Activated T-helper 9 cell treated with anti-CD3 and anti-CD28 coated beads, Interleukin-2, amount 50 U/mL, for 16 hours (primary cell): Measurements from ENCODE around the gene RPS3.
"Not testable (repeated sequence)": the region's sequence is repeated elsewhere in the genome, so short reads cannot be mapped to it uniquely, and the experiment has no call there.

ENCODE experiments used
- DNase-seq: peaks from one replicate; pipeline ENCODE4 v3.0.0-alpha.2; 2020; ENCODE audit warnings: low read depth

Gene RPS3

DNA sequence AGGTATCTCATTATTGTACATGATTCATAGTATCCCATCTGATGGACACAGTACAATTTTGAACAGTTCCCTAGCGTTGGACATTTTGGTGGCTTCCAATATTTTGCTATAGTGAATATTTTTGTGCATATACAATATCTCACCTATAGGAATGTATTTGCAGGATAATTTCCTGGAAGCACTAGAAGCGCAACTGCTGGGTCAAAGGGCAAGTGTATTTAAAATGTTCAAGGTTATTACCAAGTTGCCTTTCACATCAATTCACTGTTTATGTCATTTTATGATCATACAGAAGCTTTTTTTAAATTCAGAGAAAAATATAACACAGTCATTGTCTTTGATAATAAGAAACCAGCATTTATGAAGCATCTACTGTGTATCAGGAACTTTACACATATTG, 19.1 kb upstream of the RPS3 start:
- DNase-seq, result no peak

DNA sequence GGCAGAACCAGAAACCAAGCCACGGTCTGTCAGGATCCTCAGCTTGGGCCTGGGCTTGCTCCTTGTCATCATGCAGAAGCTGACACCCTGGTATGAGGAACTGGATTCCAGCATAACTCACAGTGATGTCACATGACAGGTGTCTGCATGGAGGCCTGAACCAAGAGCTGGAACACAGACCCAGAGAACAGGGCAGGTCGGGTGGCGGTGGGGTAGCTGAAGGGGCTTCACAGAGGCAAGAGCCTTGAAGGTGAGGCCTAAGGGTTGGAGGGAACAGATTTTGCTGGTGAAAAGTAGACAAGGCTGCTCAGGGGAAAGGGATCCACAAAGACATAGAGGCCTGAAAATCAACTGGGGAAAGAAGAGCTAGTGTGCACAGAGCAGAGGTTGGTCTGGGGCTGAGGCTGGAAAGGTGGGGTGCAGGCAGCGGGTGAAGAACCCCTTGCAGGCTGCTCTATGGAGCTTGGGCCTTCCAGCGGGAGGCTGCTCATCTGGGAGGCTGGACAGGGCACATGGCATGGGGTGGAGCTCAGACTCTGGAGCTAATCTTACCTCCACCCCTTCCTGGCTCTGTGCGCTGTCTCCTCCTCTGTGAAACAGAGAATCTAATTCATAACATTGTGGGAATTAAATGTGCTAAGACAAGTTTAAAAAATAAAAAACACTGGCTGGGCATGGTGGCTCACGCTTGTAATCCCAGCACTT, 18.4 kb upstream of the RPS3 start:
- no peak for DNase-seq

DNA sequence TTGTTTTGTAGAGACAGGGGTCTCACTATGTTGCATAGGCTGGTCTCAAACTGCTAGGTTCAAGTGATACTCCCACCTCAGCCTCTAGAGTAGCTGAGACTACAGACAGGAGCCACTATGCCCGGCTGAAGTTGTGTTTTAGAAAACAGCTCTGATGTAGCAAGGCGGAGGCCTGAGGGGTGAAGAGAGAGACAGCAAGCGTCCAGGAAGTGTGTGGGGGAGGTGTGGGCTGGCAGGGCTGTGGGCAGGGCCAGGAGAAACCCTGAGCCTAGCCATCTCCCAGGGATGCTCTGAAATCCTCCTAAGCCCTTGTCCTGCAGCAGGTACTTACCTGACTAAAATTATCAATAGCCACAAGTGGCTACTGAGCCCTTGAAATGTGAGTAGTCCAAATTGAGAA, 16.1 kb upstream of the RPS3 start:
- DNase-seq, result no peak

DNA sequence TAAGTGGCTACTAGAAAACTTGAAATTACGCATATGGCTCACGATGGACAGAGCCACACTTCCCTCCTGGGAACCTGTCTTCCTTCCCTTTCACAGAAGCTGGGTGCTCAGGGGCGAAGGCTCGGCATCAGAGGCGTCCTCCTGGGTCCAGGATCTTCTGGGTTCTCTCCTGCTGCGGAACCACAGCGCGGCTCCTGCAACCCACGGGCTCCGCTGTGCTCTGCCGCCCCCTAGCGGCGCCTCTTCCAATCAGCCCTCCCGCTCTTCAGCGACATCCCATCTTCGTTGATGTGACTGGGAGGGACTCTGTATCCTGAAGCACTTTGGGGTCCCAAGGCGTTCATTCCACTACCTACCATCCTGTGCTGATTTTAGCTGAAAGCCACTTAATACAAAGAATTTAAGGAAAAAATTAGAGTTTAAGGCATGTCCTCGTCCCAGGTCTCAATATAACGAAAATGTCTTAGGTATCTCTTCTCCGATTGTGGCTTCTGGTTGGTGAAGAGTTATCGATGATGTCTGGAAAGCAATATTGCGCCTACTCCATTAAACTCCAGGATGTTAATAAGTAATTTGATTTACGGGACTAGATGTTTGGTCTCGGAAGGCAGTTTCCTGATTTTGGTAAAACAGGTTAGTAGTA, 14.8 kb upstream of the RPS3 start:
- peak; percentile 69 for DNase-seq

- no peak for DNase-seq
Measured at GRCh38 chr11:75386942-75387630, 12.2 kb upstream of the RPS3 start.

- no peak for DNase-seq
Measured at GRCh38 chr11:75387736-75388294, 11.5 kb upstream of the RPS3 start.

DNA sequence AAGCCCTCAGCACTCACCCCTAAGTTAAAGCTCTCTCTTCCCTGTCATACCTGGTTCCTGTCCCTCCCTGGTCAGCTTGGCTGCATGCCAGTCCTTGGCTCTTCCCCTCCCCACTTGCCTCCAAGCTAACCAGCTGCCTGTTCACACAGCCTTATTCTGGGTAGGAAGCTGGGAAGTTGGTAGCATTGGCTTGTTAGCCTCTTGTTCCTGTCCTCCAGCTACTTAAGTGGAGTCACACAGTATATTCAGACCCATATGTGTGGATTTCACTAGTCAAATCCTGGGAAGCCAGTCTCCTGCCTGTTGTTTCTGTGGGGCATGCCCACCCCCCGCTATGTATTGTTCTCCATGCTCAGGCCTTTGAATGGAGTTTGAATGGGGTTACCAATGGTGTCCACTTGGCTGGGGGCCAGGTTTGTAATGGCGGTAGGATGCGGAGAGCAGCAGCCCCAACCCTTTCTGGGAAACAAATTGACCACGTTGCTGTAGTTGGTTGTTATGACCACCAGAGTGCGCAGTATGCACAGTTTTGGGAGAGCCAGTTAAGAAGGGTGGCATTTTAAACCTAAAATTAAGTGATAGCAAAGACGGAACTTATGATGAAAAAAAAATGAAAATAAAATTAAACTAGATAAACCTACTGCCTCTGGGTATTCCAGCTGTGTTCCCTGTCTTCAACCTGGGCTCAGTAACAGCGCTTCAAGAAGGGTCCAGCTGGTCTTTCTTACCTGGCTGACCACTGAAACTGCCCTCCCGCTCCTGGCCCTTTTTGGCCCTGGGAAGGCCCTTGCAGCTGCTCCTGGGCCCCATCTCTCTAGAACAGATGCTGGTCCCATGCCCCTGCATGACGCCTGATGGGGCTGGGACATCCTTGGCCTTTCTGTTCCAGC, 10.7 kb upstream of the RPS3 start:
- peak; percentile 42 for DNase-seq

- DNase-seq, result no peak
Measured at GRCh38 chr11:75389276-75389605, 10.1 kb upstream of the RPS3 start.

- no peak for DNase-seq
Measured at GRCh38 chr11:75389925-75390324, 9.4 kb upstream of the RPS3 start.

DNA sequence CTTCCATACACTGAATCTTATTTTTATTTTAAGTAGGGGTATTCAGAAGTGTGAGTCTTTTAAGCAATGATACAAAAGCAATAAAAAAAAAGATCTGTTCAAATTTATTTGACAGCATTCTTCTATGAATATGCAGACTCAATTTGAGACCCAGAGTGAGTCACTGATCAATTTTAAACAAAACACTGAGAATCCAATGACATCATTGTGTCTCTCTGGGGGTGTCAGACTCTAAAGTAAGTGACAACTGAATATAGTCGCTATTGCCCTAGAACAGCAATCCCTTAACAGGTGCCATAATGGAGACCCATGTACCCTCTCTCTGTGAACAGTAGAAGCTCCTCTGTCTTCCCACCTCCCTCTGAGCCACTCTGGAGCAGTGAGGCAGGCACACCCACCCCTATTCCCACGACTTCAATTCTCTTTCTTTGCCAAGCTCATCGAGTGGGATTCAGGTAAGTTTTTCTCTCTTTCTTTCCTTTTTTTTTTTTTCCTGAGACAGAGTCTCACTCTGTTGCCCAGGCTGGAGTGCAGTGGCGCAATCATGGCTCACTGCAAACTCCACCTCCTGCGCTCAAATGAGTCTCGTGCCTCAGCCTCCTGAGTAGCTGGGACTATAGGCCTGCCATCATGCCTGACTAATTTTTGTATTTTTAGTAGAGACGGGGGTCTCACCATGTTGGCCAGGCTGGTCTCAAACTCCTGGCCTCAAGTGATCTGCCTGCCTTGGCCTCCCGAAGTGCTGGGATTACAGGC, 5.1 kb upstream of the RPS3 start:
- DNase-seq, result no peak

GRCh38 chr11:75398906-75399305, 412 bp upstream of the RPS3 start:
- no peak for DNase-seq

- no peak for DNase-seq
Measured at GRCh38 chr11:75400146-75400865, 988 bp downstream of the RPS3 start.

DNA sequence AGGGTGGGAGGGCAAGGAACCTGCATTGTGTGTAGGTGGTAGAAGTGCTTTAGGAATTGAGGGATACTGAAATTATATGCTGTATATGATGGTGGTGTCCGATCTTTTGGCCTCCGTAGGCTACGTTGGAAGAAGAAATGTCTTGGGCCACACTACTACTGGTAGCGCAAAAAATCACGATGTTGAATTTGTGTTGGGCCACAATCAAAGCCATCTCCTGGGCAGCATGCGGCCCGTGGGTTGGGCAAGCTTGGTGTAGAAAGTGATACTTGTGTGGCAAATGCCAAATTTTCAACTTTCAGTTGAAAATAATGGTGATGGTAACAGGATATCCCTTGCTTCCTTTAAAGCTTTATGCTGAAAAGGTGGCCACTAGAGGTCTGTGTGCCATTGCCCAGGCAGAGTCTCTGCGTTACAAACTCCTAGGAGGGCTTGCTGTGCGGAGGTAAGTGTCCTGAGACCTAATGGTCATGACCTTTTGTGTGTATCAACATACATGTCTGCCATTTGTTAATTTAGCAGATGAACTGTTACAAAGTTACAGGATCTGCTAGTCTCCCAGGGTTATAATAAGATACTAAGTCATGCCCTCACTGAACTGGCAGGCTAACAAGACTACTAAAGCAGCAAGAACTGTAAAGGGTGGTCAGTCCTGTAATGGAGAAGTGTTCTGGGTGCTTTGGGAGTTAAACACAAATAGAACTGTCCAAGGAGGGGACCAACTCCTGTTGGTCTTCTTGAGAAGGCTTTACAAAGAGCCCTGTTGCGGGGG, 2.9 kb downstream of the RPS3 start:
- no peak for DNase-seq

DNA sequence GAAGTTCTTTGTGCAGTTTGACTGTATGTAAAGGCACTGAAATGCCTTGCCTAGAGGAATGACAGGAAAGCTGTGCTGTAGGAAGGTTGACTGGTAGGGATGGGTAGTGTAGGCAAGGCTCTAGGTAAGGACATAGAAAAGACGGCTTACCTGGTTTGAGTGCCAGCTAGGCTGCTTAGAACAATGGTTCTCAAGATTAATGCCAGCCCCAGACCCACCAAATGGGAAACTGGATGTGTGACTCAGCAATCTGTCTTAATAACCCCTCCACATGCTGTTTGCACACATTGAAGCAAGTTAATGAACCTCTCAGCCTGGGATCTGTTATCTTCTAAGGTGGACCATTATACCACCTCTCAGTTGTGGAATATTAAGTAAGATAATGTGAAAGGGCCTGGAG, 3.7 kb downstream of the RPS3 start:
- no peak for DNase-seq

GRCh38 chr11:75403983-75404658, 4.8 kb downstream of the RPS3 start:
- DNase-seq, result no peak

DNA sequence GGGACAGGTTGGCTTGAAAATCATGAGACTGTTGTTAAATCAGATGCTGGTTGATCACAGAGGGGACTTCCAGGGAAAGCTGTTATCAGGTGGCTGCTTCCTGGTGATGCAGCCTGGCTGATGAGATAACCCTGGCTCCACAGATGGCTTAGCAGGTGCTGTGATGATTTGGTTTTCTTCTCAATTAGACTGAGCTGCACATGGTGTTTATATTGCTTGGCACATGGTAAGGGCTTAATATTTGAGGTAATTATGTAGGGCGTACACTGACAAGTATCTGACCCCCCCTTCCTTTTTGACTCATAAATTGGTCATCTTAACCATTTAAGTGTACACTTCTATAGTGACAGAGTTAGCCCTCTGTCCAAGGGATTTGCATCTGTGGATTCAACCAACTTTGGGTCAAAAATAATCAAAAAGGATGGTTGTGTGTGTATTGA, 7.0 kb downstream of the RPS3 start:
- no peak for DNase-seq

DNA sequence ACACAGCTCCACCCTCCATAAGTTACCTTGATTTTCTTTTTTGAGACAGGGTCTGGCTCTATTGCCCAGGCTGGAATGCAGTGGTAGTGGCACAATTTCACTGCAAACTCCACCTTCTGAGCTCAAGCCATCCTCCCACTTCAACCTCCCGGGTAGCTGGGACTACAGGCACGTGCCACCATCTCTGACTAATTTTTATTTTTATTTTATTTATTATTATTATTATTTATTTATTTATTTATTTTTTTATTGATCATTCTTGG, 9.6 kb downstream of the RPS3 start:
- DNase-seq, result no peak

- DNase-seq, result not testable (repeated sequence)
Measured at GRCh38 chr11:75409971-75410370, 10.7 kb downstream of the RPS3 start.

GRCh38 chr11:75413146-75413545, 13.8 kb downstream of the RPS3 start:
- not testable (repeated sequence) for DNase-seq

GRCh38 chr11:75413864-75414263, 14.5 kb downstream of the RPS3 start:
- no peak for DNase-seq
